Endothelial cell of umbilical vein (primary cell): ENCODE data around the gene DCLRE1B.

Experiments
- CTCF ChIP-seq, 2 donors: IDR thresholded peaks; 1 replicate in 1 of 2; 2 replicates in 1 of 2; pipeline ENCODE4 v1.5.1; 2011; ENCODE audit warnings: low read length in 2 of 2, mild to moderate bottlenecking in 2 of 2, moderate library complexity in 2 of 2, control low read depth in 1 of 2, inconsistent platforms in 1 of 2, low read depth in 1 of 2; ENCODE audit not compliant: insufficient read depth in 1 of 2; ENCODE audit errors: extremely low read depth in 1 of 2
- EZH2 ChIP-seq: IDR thresholded peaks from 2 replicates; pipeline ENCODE4 v1.6.1; 2012; ENCODE audit warnings: borderline replicate concordance, low read depth, mild to moderate bottlenecking, moderate library complexity, low read length, inconsistent platforms; ENCODE audit not compliant: severe bottlenecking
- FOS ChIP-seq: IDR thresholded peaks from 2 replicates; pipeline ENCODE4 v1.6.1; 2011; ENCODE audit warnings: mild to moderate bottlenecking, low read length, moderate library complexity, borderline replicate concordance; ENCODE audit not compliant: insufficient read depth
- GATA2 ChIP-seq: IDR thresholded peaks from 2 replicates; pipeline ENCODE4 v1.7.0; 2011; ENCODE audit warnings: low read depth, mild to moderate bottlenecking, moderate library complexity, mixed read lengths, low read length; ENCODE audit not compliant: insufficient read length, insufficient read depth
- MAX ChIP-seq: IDR thresholded peaks from 2 replicates; pipeline ENCODE4 v1.6.1; 2011; ENCODE audit not compliant: insufficient read depth, insufficient read length
- POLR2A ChIP-seq: IDR thresholded peaks from 2 replicates; pipeline ENCODE4 v1.6.1; 2012; ENCODE audit warnings: low read depth, mild to moderate bottlenecking, control low read depth, low read length
- POLR2AphosphoS5 ChIP-seq: IDR thresholded peaks from 2 replicates; pipeline ENCODE4 v1.6.1; 2012; ENCODE audit warnings: low read depth, mild to moderate bottlenecking, control low read depth, low read length, moderate library complexity; ENCODE audit not compliant: insufficient read depth

- TF ChIP-seq CTCF (IDR thresholded peaks at IDR 0.05; ENCODE audit: extremely low read depth in 1 of 2, insufficient read depth in 1 of 2, low read depth in 1 of 2, low read length in 2 of 2) (no peak), EZH2 (no peak), POLR2A (no peak), POLR2AphosphoS5 (no peak), FOS (no peak), MAX (no peak), GATA2 (no peak)
Observed at GRCh38 chr1:113855630-113856400, 49.3 kb upstream of the DCLRE1B start.
